DMS 273 (cell line): Measurements from ENCODE around the gene MICAL2.

Source experiments
- DNase-seq: peaks from one replicate; lab custom pipeline; 2025; ENCODE audit not compliant: unreplicated experiment; lab: John Stamatoyannopoulos, UW

MICAL2 gene

DNA sequence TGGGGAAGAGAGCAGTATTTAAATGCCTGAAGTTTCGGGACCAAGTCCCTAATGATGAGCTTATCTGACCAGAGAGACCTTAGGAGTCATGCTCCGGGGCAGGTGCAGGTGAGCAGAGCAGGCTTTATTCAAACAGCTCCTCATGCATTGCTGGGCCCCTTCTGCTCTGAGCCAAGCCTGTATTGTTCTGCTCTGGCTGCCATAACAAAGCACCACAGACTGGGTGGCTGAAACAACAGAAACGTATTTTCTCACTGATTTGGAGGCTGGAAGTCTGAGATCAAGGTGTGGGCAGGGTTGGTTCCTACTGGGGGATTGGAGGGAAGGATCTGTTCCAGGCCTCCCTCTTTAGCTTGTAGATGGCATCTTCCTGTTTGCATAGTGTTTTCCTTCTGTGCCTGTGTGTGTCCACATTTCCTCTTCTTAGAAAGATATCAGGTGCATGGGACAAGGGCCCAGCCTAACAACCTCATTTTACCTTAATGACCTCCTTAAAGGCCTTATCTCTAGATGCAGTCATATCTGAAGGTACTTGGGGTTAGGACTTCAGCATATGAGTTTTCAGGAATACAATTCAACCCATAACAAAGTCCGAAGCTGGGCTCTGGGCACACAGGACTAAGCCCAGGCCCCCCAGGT lies 169.9 kb downstream of the MICAL2 start:
- DNase-seq, result no peak

DNA sequence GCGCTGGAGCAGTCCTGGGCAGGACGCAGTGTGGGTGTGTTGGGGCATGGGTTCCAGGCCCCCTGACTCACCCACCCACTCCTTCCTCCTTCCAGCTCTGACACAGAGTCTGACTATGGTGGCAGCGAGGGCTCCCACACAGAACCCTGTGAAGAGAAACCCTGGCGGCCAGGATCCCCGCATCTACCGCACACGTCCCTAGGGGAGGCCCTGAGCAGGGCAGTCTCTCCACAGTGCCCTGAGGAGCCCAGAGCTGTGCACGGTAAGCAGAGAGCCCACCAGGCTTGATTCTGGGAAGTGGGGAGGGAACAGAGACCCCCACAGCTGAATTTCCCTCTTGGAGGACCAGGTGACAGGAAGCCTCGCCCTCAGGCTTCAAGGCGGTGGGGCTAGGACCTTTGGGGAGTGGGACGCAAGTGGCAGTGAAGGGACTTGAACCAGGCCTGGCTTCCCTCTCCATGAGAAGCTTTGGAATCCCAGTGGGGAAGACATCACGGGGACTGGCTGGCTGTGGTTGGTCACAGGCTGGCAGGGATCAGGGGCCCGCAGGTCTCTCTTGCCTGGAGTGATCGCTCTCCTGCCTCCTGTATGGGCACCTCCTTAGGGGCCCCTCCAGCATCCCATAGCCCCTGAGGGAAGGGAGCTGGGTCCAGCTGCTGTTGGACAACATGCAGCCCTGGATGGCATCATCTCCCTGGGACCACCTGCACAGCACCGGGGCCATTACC lies 170.6 kb downstream of the MICAL2 start:
- no peak for DNase-seq

DNA sequence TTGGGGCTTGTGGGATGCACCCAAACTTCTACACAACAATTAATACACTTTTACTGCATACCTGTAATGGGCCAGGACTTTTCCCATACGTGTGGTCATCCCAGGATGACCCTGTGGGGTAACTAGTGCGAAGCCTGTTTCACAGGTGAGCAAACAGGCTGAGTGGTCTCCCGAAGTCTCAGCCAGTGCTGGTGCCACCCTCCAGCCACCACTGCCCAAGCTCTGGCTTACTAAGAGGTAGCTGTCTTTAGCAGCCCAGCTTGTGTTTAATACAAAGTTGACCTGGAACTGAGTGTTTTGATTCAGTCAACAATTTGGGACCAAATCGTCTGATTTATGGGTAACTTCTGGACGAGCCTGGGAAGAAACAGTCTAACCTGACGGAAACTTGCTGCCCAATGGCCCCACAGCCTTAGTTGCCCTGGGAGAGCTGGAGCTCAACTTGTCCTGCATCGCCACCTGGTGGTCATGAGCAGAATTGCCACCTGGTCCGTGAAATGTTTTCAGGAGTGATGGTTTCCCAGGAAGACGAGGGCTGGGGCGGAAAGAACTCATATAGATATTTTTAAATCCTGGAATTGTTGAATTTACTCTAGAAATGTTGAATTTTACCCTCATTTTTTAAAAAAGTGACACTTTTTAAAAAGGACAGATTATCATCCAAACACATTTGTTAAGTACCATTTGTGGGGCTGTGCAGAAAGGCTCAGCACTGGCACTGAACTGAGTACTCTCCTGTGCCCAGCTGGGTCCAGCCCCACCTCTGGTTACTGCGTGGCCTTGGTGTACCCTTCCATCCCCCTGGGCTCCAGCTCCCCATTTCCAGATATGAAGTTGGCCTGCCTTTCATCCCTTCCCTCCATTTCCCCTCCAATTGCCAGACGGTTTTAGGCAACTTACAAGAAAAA lies 171.4 kb downstream of the MICAL2 start:
- DNase-seq, result peak; percentile 88

DNA sequence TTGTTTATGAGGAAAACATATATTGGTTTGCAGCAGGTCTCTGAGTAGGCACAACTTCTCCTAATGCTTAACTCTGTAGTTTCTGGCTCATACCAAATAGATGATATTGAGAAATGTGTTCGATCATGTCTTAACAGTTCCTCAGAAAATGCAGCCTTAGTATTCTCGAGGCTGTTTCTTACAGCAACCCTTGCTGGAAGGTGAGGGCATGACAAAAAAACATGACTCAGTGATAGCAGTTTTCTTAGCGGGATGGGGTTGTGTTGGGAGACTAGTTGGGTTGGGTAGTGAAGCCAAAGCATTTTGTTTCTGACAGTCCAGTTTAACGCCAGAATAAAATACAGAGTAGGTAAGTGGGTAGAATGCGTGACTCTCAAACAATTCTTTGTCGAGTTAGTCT lies 172.3 kb downstream of the MICAL2 start:
- DNase-seq, result no peak

DNA sequence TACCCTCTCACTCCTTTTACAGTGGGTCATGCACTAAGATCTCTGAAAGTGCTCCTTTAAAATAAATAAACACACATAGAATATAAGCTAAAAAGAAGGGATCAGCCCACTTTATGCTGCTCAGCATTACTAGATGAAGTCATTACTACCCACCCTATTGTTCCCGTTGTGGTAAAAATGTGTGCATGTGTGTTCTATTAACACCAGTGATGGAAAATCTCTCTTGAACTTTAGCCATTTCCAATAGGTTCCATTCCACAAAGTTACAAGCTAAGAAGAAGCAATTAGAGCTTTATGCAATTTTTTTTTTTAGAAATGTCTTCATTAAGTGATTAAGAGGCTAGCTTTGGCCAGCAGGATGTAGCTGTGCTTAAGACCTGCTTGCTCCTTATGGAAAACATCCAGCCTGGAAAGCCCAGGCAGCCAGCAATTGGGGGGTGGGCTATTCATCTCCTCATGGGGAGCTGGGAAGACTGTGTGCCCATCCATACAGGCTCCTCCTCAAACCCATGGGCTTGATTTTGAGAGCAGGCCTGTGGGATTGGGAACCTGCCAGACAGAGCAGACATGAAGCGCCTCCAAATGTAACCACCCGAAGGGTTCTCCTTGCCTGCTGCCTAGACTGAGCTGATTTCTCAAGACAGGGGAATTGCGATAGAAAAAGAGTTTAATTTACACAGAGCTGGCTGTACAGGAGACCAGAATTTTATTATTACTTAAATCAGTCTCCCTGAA lies 174.1 kb downstream of the MICAL2 start:
- DNase-seq, result no peak

DNA sequence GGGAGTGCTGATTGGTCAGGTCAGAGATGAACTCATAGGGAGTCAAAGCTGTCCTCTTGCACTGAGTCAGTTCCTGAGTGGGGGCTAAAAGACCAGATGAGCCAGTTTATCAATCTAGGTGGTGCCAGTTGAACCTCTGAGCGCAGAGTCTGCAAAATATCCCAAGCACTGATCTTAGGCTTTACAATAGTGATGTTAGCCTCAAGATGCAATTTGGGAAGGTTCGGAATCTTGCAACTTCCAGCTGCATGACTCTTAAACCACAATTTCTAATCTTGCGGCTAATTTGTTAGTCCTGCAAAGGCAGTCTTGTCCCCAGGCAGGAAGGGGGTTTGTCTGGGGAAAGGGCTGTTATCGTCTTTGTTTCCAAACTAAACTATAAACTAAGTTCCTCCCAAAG lies 174.7 kb downstream of the MICAL2 start:
- no peak for DNase-seq

DNA sequence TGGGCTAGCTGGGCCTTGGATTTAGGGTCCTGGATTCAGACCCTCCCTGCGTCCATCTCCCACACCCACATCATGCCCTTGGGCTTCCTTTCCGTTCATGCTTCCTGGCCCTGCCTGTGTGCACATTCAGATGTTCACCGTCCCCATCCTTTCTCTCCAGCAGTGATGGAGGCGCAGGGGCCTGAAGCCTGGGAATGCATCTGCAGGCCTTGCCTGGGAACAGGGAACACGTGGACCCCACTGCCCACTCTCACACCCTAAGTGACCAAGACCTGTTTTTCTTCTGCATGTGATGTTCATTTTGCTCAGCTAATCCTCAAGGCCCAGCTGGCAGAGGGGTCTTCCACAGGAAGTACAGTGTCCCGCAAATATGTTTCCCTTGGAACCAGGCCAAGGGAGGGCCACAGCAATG lies 175.4 kb downstream of the MICAL2 start:
- DNase-seq, result no peak

DNA sequence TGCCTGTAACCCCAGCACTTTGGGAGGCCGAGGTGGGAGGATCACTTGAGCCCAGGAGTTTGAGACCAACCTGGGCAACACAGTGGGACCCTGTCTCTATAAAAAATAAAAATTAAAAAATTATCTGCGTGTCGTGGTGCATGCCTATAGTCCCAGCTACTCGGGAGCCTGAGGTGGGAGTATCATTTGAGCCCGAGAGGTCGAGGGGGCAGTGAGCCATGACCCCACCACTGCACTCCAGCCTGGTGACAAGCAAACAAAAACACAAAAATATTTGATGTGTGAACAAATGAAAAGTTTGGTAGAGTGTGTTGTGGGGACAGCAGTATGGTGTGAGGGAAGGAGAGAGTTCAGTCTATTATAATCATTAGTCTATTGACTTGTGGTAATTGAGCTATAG lies 176.2 kb downstream of the MICAL2 start:
- no peak for DNase-seq

DNA sequence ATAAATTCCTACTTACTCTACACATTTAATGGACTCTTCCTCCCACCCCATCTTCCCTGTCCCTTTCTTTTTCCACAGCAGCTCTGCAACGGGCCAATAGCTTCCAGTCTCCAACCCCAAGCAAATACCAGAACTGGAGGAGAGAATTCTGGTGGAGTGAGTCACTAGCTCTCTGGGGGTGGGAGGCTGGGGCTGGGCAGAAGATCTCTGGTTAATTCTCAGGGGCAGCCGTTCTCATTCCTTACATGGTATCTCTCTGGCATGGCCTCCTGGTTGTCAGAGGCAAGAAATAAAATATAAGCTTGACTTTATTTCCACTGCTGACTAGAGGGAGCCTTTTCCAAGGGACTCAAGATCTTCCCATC lies 176.6 kb downstream of the MICAL2 start:
- peak; percentile 46 for DNase-seq

DNA sequence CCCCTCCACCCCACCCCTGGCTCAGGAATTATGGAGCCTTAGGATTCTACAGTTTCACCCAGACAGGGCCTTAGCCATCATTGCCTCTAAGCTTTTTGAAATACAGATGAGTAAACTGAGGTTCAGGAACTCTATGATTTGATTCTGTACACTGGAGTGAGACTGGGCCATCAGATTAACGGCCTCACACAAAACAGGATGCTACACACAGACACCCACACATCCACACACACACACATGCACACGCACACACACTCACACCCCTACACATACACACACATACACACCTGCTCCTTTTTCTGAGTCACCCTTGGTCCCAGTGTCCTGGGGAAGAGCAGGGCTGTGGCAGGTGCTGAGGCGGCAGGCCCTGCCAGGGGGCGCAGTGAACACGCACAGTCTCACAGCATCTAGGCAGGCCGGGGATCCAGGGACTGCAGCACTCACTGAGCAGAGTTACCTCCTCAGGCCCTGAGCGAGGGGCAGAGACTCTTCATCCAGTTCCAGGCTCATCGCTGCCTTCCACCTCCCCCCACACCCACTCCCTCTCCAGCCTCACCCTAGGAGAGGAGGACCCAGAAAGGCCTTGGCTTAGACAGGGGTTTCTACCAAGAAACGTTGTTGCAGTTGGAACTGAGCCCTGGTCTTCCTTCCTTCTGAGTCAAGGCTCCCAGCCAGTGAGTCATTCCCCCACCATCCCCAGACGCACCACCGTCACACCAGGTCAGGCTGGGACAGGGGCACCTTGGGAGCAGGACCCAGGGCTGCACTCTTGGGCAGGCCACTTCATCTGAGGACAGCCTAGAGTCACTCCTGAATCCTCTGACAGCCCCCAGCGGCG lies 177.2 kb downstream of the MICAL2 start:
- peak; percentile 89 for DNase-seq

DNA sequence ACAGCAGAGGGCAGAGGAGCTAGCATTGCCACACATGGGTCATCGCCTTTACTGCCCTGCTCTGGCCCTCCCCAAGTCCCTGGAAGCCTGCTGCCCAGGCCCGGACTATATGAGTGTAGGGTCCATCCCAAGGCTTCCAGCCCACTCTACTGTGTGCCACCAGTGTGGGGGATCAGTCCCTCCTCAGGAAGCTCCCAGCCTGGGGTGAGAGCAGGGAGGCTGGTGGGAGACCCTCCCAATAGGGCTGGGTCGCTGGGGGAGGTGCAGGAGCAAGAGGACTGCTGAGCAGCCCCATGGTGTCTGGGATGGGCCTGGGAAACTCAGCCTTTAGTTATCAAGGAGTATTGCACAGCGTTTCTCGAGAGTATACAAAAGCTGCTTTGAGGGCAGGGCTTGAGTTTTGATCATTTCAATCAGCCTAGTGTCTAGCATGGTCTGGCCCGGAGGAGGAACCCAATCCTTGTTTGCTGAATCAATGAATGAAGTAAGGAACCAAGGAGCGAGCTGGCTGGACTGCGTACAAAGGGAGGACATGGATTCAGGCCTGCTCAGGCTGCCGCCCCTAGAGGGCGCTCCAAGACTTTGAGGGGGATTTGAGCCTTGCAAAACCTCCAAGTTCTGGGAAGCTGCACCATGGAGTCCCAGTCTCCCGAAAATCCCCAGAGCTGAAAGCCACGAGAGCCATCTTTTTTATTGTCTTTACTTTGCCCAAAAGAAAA lies 178.0 kb downstream of the MICAL2 start:
- DNase-seq, result peak; percentile 96

DNA sequence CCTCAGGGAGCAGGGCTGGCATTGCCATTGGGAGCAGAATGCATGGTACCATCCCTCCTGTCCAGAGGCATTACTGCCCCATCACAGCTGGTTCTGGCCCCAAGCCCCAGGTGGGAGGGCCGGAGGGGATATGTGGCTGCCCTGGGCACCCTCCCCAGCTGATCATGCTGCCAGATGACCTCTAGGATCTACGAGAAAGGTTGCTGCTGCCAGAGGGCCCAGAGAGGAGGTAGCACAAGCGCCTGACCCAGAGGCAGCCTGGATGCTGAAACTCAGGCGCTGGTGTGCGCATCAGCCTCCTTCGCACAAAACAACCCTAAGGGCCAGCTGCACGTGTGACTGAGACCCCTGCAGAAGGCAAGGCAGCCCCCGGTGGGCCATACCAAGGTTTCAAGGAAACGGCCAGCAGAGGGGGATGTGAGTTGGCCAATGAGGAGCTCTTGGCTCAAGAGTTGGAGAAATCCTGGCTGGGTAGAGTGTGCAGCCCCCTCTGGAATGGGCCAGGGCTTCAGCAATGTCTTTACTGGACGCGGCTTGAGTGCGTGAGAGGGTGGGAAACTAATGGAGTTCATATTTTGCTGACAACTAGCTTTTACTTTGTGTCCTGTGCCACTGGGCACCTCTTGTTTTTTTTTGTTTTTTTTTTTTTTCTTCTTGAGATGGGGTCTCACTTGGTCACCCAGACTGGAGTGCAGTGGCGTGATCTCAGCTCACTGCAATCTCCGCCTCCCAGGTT lies 178.7 kb downstream of the MICAL2 start:
- peak; percentile 54 for DNase-seq

DNA sequence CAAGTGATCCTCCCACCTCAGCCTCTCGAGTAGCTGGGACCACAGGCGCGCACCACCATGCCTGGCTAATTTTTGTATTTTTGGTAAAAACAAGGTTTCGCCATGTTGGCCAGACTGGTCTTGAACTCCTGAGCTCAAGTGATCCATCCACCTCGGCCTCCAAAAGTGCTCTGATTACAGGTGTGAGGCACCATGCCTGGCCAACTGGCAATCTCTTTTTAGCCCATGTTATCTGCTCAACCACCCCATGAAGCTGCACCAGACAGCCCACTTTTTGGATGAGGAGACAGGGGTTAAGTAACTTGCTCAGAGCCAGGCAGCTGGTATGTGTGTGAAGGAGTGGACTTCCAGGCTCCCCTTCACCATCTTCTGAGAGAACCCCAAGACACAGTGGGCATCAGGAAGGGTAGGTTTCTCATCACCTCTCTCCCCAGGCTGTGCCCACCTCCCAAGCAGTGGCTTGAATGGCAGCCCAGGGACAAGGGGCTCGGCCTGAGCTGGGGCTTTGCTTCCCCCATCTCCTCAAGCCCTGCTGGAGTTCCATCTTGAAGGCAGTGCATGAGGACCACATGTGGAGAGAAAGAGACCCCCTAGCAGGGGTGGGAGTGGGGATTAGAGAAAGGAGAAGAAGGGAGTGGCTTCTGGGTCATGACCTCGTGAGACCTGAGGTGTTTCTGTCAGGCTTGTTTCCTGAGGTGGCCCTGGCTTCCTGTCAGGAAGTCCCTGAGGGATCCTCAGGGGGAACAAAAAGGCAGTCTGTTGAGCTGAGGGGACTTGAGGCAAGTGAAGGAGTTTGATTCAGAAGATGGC lies 179.5 kb downstream of the MICAL2 start:
- DNase-seq, result no peak

DNA sequence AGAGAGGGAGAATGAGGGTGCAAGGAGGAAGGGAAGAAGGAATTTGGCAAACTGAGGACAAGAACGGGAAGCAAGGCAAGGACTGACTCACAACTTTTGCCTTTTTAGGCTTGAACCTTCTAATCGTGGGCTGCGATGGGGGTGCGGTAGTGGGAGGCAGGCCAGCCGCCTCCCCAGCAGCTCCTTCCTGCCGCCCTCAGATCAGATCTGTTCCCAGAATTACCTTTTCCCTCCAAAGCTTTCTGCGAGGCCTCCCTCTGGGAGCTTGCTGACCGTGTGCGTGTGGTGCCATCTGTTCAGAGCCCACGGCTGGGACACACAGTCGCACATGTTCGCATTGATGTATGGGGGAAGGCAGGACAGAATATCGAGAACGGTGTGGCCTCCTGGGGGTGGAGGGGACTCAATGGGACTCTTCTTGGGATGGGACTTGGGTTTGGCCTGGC lies 180.1 kb downstream of the MICAL2 start:
- DNase-seq, result peak; percentile 79

DNA sequence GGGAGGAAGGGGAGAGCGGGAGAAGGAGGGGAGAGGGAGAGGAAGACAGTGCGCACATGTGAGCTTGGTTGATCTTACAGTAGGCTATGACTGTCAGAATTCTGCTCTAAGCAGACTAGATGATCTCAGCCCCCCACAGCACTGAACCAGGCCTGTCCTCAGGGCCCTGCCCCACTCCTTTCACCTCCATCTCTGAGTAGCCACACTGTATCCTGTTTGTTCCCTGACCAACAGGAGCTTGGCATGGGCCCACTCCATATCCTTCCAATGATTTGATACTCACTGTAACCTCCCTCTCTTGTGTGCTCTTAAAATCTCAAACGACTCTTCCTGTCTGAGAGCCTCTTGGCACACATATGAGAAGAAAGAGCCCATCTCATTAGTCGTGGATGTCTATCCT lies 180.9 kb downstream of the MICAL2 start:
- no peak for DNase-seq

DNA sequence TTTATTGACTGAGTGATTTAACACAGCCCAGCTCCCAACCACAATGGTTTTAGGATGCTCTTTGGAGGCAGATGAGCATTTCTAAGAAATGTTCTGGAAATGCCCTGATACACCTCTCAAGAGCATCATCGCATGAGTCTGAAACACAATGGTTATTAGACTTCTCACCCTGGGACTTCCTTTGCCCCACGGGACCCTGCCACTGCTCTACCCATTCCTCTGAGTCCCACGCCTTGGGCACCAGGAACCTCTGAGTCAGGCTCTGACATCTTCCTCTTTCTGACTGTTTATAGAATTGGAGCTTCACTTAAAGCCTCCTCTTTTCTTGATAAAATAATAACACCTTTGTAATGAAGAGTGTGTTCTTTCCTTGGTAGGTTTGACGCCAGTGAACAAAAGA lies 181.4 kb downstream of the MICAL2 start:
- DNase-seq, result no peak

DNA sequence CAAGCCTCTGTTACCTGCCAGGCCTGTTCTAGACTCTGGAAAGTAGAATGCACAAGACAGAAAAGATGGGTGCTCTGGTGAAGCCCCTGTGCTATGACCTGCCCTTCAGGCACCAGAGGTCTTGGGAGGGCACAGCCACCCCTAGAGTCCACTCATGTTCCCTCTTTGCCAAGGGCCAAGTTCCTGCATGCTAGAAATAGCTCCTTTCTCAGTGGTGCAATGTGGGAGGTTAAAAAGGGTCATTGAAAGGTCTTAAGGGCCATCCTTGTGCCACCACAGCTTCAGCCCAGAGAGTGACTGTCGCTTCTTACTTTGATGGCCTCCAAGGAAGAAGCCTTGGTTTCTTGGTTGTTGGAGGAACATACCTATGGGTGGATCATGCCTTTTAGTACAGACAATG lies 182.4 kb downstream of the MICAL2 start:
- DNase-seq, result no peak

DNA sequence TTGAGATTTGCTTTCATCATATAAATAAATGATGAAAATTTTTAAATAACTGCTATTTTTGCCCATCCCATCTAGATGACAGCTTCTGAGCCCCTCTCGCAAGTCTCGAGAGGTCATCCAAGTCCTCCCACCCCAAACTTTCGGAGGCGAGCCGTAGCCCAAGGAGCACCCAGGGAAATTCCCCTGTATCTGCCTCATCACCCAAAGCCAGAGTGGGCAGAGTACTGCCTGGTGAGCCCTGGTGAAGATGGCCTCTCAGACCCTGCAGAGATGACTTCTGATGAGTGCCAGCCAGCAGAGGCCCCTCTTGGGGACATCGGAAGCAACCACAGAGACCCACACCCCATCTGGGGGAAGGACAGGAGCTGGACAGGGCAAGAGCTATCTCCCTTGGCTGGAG lies 183.1 kb downstream of the MICAL2 start:
- DNase-seq, result no peak
